ENCODE measurements around the gene PRKCI.
"Not testable (repeated sequence)": the region's sequence is repeated elsewhere in the genome, so short reads cannot be mapped to it uniquely, and the experiment has no call there.

PRKCI gene

DNA sequence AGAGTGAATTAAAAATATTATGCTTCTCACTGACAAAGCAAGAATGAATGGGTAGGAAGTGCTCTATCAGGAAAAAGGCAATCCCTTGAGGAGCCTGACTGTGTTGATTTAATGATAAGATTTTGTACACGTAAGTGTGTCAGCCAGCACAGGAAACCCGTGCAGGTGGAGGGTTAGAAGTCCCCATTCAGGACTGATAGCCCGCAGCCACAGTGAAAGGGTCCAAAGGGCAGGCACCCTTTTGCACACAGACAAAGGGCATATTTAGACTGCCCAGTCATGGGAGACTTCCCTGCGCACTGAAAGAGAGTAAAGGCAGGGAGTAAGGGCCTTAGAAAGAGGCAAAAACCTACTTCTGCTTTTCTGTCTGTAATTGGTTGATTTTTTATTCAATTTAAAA, 108.9 kb downstream of the PRKCI start:
- no peaks in the 10 kb centered on the region for H3K9me3 ChIP-seq (ENCODE audit: control insufficient read depth, insufficient read depth, low read depth, low read length)
- H3K4me3 ChIP-seq (ENCODE audit: low read depth, low read length), result no peak overlapping the region
- ChIA-PET CTCF (no interaction called here), POLR2A (no interaction called here)
- no peaks in the 10 kb centered on the region for H3K4me1 ChIP-seq (ENCODE audit: control insufficient read depth, insufficient read depth, low read length)
- TF ChIP-seq ZNF529 (tag by site-specific recombination; IDR thresholded peaks at IDR 0.05; ENCODE audit: insufficient replicate concordance) (no peak), ZNF37A (tag by site-specific recombination; IDR thresholded peaks at IDR 0.05) (no peak), ZNF354C (tag by site-specific recombination; IDR thresholded peaks at IDR 0.05; ENCODE audit: borderline replicate concordance, low read depth) (no peak), ZNF366 (tag by site-specific recombination; conservative IDR thresholded peaks at IDR 0.05) (no peak), ZNF24 (tag by site-specific recombination; IDR thresholded peaks at IDR 0.05) (no peak), ZNF175 (tag by site-specific recombination; IDR thresholded peaks at IDR 0.05) (no peak), ZNF701 (tag by site-specific recombination; IDR thresholded peaks at IDR 0.05) (no peak), SP2 (tag by site-specific recombination; IDR thresholded peaks at IDR 0.05) (no peak)
- TF ChIP-seq, protein P1, sequence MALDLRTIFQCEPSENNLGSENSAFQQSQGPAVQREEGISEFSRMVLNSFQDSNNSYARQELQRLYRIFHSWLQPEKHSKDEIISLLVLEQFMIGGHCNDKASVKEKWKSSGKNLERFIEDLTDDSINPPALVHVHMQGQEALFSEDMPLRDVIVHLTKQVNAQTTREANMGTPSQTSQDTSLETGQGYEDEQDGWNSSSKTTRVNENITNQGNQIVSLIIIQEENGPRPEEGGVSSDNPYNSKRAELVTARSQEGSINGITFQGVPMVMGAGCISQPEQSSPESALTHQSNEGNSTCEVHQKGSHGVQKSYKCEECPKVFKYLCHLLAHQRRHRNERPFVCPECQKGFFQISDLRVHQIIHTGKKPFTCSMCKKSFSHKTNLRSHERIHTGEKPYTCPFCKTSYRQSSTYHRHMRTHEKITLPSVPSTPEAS (tag by site-specific recombination; IDR thresholded peaks at IDR 0.05), result no peak
- no peaks in the 10 kb centered on the region for H3K36me3 ChIP-seq (ENCODE audit: control insufficient read depth in 2 of 2, insufficient read depth in 1 of 2, low read length in 2 of 2)
- no peak overlapping the region for H3K27ac ChIP-seq (ENCODE audit: extremely low read depth, low read depth, low read length)

DNA sequence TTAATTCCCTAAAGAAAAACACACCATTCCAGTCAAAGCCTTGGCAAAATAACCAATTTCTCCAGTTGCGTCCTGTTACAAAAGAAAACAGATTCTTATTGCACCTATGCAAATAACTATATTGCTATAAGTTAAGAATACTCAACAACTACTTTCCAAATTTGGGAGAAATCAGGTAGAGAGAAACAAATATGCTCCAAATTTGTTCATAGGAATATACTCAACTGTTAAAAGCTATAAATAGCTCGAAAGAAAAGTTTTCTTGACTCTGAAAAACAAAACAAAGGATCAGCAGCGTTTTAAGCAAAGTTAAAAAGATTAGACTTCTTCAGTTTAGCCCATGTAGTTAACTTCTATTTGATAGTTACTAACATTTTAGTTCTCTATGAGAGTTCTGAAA, 115.2 kb downstream of the PRKCI start:
- Histone ChIP-seq H3K36me3 (ENCODE audit: control insufficient read depth in 2 of 2, insufficient read depth in 1 of 2, low read length in 2 of 2) (no peaks in the 10 kb centered on the region), H3K4me3 (ENCODE audit: low read depth, low read length) (no peak overlapping the region), H3K4me1 (ENCODE audit: control insufficient read depth, insufficient read depth, low read length) (no peaks in the 10 kb centered on the region), H3K27ac (ENCODE audit: extremely low read depth, low read depth, low read length) (no peak overlapping the region), H3K9me3 (ENCODE audit: control insufficient read depth, insufficient read depth, low read depth, low read length) (no peaks in the 10 kb centered on the region)
- CTCF ChIA-PET, result no interaction called here
- TF ChIP-seq ZNF48 (tag by site-specific recombination; IDR thresholded peaks at IDR 0.05) (no peak), SETDB1 (IDR thresholded peaks at IDR 0.05; ENCODE audit: insufficient read length, low read length) (peak; percentile 67)
- POLR2A ChIA-PET, result no interaction called here

DNA sequence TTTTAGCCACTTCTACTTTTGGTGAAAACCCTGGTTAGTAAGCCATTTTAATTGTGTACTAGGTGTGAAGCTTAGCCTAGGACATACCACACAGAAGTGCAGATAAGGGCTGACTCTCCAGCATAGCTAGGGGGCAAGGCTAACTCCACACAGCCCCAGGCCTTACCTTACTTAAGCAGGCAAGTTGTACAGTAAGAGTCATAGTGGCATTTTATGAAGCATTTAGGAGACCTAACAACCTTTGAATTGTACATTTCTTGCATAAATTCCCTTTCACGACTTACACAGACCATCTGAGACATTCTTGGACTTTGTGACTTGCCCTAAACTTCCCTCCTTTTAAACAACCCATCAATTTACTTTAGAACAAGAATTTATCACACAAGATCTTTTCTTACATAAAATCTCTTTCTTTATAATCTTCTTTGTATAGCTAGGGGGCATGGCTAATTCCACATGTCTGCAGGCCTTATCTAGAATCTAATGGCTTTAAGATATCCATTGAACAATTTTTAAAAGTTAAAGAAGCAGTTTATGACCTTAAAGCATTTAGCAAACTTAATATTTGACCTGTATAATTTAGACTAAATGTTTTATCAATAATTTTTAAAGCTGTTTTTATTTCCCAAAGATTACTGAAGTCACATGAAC, 116.6 kb downstream of the PRKCI start:
- TF ChIP-seq, protein P2, sequence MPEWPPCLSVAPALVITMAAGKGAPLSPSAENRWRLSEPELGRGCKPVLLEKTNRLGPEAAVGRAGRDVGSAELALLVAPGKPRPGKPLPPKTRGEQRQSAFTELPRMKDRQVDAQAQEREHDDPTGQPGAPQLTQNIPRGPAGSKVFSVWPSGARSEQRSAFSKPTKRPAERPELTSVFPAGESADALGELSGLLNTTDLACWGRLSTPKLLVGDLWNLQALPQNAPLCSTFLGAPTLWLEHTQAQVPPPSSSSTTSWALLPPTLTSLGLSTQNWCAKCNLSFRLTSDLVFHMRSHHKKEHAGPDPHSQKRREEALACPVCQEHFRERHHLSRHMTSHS (tag by site-specific recombination; IDR thresholded peaks at IDR 0.05), result no peak
- TF ChIP-seq ZNF221 (tag by site-specific recombination; IDR thresholded peaks at IDR 0.05; ENCODE audit: borderline replicate concordance), result no peak
- peak; percentile 100 for TF ChIP-seq SETDB1 (IDR thresholded peaks at IDR 0.05; ENCODE audit: insufficient read length, low read length)
- TF ChIP-seq MYNN (tag by site-specific recombination; IDR thresholded peaks at IDR 0.05; ENCODE audit: borderline replicate concordance), result no peak
- 0 out of 2 replicates have a peak, but pooled peaks have one; percentile 38 for TF ChIP-seq ZNF626 (tag by site-specific recombination; IDR thresholded peaks at IDR 0.05)
- TF ChIP-seq ZFP37 (tag by site-specific recombination; IDR thresholded peaks at IDR 0.05), result no peak
- TF ChIP-seq TRIM28 (IDR thresholded peaks at IDR 0.05; ENCODE audit: borderline replicate concordance, low read length), result peak; percentile 100
- TF ChIP-seq, protein P3, sequence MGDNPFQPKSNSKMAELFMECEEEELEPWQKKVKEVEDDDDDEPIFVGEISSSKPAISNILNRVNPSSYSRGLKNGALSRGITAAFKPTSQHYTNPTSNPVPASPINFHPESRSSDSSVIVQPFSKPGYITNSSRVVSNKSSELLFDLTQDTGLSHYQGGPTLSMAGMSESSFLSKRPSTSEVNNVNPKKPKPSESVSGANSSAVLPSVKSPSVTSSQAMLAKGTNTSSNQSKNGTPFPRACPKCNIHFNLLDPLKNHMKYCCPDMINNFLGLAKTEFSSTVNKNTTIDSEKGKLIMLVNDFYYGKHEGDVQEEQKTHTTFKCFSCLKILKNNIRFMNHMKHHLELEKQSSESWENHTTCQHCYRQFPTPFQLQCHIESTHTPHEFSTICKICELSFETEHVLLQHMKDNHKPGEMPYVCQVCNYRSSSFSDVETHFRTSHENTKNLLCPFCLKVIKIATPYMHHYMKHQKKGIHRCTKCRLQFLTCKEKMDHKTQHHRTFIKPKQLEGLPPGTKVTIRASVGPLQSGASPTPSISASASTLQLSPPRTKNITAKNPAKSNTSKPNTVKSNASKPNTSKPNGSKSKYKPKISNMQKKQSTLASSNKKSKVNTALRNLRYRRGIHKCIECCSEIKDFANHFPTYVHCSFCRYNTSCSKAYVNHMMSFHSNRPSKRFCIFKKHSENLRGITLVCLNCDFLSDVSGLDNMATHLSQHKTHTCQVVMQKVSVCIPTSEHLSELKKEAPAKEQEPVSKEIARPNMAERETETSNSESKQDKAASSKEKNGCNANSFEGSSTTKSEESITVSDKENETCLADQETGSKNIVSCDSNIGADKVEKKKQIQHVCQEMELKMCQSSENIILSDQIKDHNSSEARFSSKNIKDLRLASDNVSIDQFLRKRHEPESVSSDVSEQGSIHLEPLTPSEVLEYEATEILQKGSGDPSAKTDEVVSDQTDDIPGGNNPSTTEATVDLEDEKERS (tag by site-specific recombination; IDR thresholded peaks at IDR 0.05), result peak; percentile 92
- TF ChIP-seq, protein P4, sequence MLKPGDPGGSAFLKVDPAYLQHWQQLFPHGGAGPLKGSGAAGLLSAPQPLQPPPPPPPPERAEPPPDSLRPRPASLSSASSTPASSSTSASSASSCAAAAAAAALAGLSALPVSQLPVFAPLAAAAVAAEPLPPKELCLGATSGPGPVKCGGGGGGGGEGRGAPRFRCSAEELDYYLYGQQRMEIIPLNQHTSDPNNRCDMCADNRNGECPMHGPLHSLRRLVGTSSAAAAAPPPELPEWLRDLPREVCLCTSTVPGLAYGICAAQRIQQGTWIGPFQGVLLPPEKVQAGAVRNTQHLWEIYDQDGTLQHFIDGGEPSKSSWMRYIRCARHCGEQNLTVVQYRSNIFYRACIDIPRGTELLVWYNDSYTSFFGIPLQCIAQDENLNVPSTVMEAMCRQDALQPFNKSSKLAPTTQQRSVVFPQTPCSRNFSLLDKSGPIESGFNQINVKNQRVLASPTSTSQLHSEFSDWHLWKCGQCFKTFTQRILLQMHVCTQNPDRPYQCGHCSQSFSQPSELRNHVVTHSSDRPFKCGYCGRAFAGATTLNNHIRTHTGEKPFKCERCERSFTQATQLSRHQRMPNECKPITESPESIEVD (tag by site-specific recombination; IDR thresholded peaks at IDR 0.05), result no peak
- TF ChIP-seq ZBTB7A (tag by site-specific recombination; IDR thresholded peaks at IDR 0.05; ENCODE audit: low read depth), result no peak
- no peak for TF ChIP-seq ZNF248 (tag by site-specific recombination; IDR thresholded peaks at IDR 0.05)
- TF ChIP-seq KLF1 (tag by site-specific recombination; IDR thresholded peaks at IDR 0.05), result no peak
- no peaks in the 10 kb centered on the region for H3K4me1 ChIP-seq (ENCODE audit: control insufficient read depth, insufficient read depth, low read length)
- H3K27ac ChIP-seq (ENCODE audit: extremely low read depth, low read depth, low read length), result no peak overlapping the region
- POLR2A ChIA-PET, result no interaction called here
- no peaks in the 10 kb centered on the region for H3K9me3 ChIP-seq (ENCODE audit: control insufficient read depth, insufficient read depth, low read depth, low read length)
- no peaks in the 10 kb centered on the region for H3K36me3 ChIP-seq (ENCODE audit: control insufficient read depth in 2 of 2, insufficient read depth in 1 of 2, low read length in 2 of 2)
- no peak overlapping the region for H3K4me3 ChIP-seq (ENCODE audit: low read depth, low read length)
- CTCF ChIA-PET, result interaction anchor here (0.7 to 1.1 kb wide), 2 partner anchors 15 to 30 kb away, joined by 3 to 4 read pairs; no protein-coding TSS in a partner anchor

DNA sequence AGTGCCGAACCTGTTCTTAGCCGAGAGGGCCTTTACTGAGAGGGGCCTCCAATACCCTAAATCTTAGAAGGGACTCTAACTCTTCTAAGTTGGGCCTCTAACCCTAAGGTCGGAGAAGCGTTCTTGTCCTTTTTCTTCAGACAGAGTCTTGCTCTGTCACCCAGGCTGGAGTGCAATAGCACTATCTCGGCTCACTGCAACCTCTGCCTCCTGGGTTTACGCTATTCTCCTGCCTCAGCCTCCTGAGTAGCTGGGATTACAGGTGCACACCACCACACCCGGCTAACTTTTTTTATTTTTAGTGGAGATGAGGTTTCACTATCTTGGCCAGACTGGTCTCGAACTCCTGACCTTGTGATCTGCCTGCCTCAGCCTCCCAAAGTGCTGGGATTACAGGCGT, 120.0 kb downstream of the PRKCI start:
- H3K9me3 ChIP-seq (ENCODE audit: control insufficient read depth, insufficient read depth, low read depth, low read length); H3K27ac ChIP-seq (ENCODE audit: extremely low read depth, low read depth, low read length); H3K4me1 ChIP-seq (ENCODE audit: control insufficient read depth, insufficient read depth, low read length); CTCF ChIA-PET; POLR2A ChIA-PET; H3K36me3 ChIP-seq (ENCODE audit: control insufficient read depth in 2 of 2, insufficient read depth in 1 of 2, low read length in 2 of 2); H3K4me3 ChIP-seq (ENCODE audit: low read depth, low read length): not testable (repeated sequence)

All from HEK293 (cell line).